ENCODE measurements around the gene CACNA1B.

CACNA1B gene

DNA sequence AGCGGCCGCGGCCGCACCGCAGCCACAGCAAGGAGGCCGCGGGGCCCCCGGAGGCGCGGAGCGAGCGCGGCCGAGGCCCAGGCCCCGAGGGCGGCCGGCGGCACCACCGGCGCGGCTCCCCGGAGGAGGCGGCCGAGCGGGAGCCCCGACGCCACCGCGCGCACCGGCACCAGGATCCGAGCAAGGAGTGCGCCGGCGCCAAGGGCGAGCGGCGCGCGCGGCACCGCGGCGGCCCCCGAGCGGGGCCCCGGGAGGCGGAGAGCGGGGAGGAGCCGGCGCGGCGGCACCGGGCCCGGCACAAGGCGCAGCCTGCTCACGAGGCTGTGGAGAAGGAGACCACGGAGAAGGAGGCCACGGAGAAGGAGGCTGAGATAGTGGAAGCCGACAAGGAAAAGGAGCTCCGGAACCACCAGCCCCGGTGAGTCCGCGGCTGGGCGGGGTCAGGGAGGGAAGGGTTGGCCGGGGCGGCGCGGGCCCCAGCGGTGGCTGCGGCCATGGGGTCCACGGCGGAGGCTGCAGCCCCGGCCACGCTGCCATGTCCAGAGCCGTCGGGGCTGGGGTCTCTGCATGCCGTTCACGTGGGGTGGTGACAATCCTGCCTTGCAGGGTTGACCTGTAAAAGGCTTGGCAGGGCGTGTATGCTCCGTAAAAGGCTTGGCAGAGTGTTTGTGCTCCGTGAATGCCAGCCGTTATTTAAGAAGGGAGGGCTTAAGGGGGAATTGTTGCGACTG is 146.0 kb downstream of the CACNA1B start:
- TF ChIP-seq, protein P1, sequence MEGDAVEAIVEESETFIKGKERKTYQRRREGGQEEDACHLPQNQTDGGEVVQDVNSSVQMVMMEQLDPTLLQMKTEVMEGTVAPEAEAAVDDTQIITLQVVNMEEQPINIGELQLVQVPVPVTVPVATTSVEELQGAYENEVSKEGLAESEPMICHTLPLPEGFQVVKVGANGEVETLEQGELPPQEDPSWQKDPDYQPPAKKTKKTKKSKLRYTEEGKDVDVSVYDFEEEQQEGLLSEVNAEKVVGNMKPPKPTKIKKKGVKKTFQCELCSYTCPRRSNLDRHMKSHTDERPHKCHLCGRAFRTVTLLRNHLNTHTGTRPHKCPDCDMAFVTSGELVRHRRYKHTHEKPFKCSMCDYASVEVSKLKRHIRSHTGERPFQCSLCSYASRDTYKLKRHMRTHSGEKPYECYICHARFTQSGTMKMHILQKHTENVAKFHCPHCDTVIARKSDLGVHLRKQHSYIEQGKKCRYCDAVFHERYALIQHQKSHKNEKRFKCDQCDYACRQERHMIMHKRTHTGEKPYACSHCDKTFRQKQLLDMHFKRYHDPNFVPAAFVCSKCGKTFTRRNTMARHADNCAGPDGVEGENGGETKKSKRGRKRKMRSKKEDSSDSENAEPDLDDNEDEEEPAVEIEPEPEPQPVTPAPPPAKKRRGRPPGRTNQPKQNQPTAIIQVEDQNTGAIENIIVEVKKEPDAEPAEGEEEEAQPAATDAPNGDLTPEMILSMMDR (conservative IDR thresholded peaks at IDR 0.05; ENCODE audit: low read depth, low read length) = no peak
- no peak overlapping the region for H3K4me3 ChIP-seq (ENCODE audit: low read depth, low read length)

DNA sequence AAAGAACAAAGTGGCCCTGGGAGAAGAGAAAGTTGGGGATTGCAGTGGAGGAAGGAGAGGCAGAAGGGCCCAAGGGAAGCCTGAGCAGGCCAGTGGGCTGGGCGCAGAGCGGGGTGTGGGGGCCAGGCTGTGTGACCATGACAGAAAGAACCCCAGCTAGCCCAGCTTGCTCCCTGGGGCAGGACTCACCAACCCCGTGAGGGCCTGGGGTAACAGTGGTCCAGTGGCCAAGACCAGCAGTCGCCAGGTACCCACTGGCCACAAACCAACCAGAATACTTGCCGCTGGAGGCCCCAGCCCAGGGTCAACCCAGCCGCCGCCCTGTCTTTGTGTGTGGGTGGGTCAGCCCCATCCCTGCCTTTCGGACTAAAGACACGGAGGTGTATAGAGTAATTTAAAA is 146.5 kb downstream of the CACNA1B start:
- TF ChIP-seq, protein P1 (conservative IDR thresholded peaks at IDR 0.05; ENCODE audit: low read depth, low read length) = no peak
- H3K4me3 ChIP-seq (ENCODE audit: low read depth, low read length) = no peak overlapping the region
- no peak for DNase-seq (ENCODE audit: low read depth)

More for the DNA sequence above, 146.0 kb downstream of the CACNA1B start:
- no peak for DNase-seq (ENCODE audit: low read depth)

DNA sequence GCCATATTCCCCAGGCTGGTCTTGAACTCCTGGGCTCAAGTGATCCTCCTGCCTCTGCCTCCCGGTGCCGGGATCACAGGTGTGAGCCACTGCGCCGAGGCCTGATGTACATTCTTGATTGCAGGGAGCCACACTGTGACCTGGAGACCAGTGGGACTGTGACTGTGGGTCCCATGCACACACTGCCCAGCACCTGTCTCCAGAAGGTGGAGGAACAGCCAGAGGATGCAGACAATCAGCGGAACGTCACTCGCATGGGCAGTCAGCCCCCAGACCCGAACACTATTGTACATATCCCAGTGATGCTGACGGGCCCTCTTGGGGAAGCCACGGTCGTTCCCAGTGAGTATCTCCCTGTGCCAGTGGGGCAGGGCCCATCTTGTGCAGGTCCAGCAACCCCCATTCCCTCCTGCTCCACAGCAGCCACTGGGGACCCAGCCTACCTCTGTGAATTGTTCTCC is 147.3 kb downstream of the CACNA1B start:
- no peak overlapping the region for H3K4me3 ChIP-seq (ENCODE audit: low read depth, low read length)
- no peak for DNase-seq (ENCODE audit: low read depth)
- TF ChIP-seq, protein P1 (conservative IDR thresholded peaks at IDR 0.05; ENCODE audit: low read depth, low read length) = no peak

DNA sequence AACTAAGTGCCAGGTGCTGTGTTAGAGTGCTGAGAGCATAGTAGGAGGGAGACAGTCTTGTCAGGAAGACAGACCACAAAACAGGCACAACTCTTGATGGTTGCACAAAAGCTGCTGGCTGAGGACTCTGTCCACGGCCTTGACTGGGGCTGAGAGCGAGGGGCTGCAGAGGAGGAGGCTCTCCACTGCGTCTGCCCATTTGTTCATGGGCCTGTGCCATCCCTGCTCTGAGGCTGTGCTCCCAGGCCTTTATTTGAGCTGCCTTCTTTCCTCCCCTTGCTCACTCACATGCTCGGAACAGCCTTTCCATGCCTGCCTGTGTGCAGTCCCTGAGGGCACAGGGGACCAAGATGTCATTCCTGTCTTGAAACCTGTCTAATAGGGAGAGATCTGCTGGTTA is 147.8 kb downstream of the CACNA1B start:
- DNase-seq (ENCODE audit: low read depth) = no peak
- H3K4me3 ChIP-seq (ENCODE audit: low read depth, low read length) = no peak overlapping the region
- TF ChIP-seq, protein P1 (conservative IDR thresholded peaks at IDR 0.05; ENCODE audit: low read depth, low read length) = no peak

DNA sequence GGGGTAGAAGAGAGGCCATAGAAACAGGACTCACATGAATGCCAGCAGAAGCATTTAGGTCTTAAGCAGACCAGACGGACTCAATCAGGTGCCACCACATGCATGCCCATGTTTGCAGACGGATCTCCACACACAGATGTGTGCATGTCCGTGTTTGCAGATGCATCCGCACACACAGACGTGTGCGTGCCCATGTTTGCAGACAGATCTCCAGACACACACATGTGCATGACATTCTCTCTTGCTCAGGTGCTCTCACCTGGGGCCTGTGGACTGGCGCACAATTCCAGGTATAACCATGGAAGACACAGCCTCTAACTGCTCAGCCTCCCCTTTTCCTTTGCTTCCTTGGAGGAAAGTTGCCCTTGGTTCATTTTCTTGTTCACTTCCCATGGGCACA is 148.3 kb downstream of the CACNA1B start:
- no peak overlapping the region for H3K4me3 ChIP-seq (ENCODE audit: low read depth, low read length)
- TF ChIP-seq, protein P1 (conservative IDR thresholded peaks at IDR 0.05; ENCODE audit: low read depth, low read length) = no peak
- no peak for DNase-seq (ENCODE audit: low read depth)

DNA sequence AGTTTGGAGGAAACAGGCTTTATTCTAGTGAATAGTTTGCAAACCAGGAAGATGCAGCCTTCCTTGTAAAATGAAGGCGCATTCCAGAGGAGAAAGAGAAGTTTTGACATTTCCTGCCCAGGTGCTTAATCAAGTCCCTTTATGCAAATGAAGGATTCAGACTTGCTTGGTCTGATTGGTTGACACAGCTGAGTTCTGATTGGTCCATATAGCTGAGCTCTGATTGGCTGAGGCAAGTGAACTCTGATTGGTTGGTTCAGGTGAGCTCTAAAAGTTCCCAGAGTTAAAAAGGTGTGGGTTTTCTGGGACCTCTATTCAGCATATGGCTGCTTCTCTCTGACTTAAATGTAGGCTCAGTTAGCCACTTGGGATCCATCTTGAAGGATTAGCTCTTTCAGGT is 151.0 kb downstream of the CACNA1B start:
- TF ChIP-seq, protein P1 (conservative IDR thresholded peaks at IDR 0.05; ENCODE audit: low read depth, low read length) = no peak
- H3K4me3 ChIP-seq (ENCODE audit: low read depth, low read length) = no peak overlapping the region
- DNase-seq (ENCODE audit: low read depth) = no peak

DNA sequence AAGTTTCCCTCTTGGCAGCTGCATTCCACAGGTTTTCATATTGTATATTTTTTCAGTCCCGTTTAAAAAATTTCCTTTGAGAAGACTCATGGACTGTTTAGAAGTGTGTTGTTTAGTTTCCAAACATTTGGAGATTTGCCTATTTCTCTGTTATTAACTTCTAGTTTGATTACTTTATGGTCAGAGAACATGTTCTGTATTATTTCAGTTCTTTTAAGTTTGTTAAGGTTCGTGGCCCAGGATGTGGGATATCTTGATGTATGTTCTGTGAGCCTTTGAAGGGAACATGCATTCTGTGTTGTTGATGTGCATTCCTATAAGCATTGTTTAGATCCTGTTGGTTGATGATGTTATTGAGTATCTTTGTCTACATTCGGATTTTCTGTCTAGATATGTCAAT is 153.6 kb downstream of the CACNA1B start:
- TF ChIP-seq, protein P1 (conservative IDR thresholded peaks at IDR 0.05; ENCODE audit: low read depth, low read length) = no peak
- DNase-seq (ENCODE audit: low read depth) = no peak
- H3K4me3 ChIP-seq (ENCODE audit: low read depth, low read length) = no peak overlapping the region
